H1 (cell line): ENCODE results near the gene PHLDA3. TPM values are rescaled to one million over a fixed set of nuclear protein-coding genes. Genes with fewer than 3 reads are reported as not detected.

Source experiments
- CTCF ChIA-PET: fragments of 300-600 bp; sonication (Branson Sonifier 250); formaldehyde crosslinking; loops from one replicate; lab custom pipeline; 2021; ENCODE audit not compliant: partially characterized antibody; lab: Charles Lee
- POLR2A ChIA-PET: fragments of 300-600 bp; sonication (Branson Sonifier 250); formaldehyde crosslinking; loops from one replicate; lab custom pipeline; 2021; ENCODE audit warnings: inconsistent platforms; ENCODE audit not compliant: partially characterized antibody; lab: Charles Lee
- DNase-seq, 2 experiments: peaks; one replicate each; pipeline versions ENCODE4 v3.0.0 to v3.0.0-alpha.2; 2010 to 2022; ENCODE audit warnings: low spot score in 2 of 2, low read depth in 1 of 2, mixed read lengths in 1 of 2
- FAIRE-seq: peaks from 2 replicates; lab custom pipeline; 2011; peaks lifted over from hg19 to GRCh38; lab: Jason Lieb, UNC
- H2AFZ ChIP-seq: 2 replicates; pipeline ENCODE4 v1.8.1; 2012; ENCODE audit warnings: low read length, inconsistent platforms
- H2AK5ac ChIP-seq: 2 replicates; pipeline ENCODE4 v1.6.1; 2013; ENCODE audit warnings: low read depth, low read length
- H2BK120ac ChIP-seq: replicated peaks from 2 replicates; pipeline ENCODE3; 2013; ENCODE audit warnings: low read depth, low read length, inconsistent platforms
- H2BK12ac ChIP-seq: 2 replicates; pipeline ENCODE4 v1.6.1; 2013; ENCODE audit warnings: low read depth, low read length
- H2BK15ac ChIP-seq: 2 replicates; pipeline ENCODE4 v1.6.1; 2013; ENCODE audit warnings: low read length
- H2BK20ac ChIP-seq: 2 replicates; pipeline ENCODE4 v1.6.1; 2013; ENCODE audit warnings: low read length
- H2BK5ac ChIP-seq: 2 replicates; pipeline ENCODE4 v1.6.1; 2013; ENCODE audit warnings: low read depth, low read length
- H3K14ac ChIP-seq: 2 replicates; pipeline ENCODE4 v1.6.1; 2013; ENCODE audit warnings: inconsistent platforms; ENCODE audit not compliant: insufficient read length
- H3K18ac ChIP-seq: 2 replicates; pipeline ENCODE4 v1.6.1; 2013; ENCODE audit warnings: low read length; ENCODE audit errors: extremely low read depth
- H3K23ac ChIP-seq: 2 replicates; pipeline ENCODE4 v1.6.1; 2013; ENCODE audit warnings: inconsistent platforms; ENCODE audit not compliant: insufficient read length
- H3K23me2 ChIP-seq: 2 replicates; pipeline ENCODE4 v1.6.1; 2013; ENCODE audit warnings: low read depth, low read length
- H3K27ac ChIP-seq: 2 replicates; pipeline ENCODE4 v1.6.1; 2011; ENCODE audit warnings: low read depth, low read length, inconsistent platforms
- H3K27me3 ChIP-seq, 4 experiments: replicated peaks in 1 of 4; 1 replicate in 1 of 4; 2 replicates in 3 of 4; pipeline versions ENCODE4 v1.6.1 to v1.8.1; 2011 to 2013; ENCODE audit warnings: low read length in 3 of 4, mild to moderate bottlenecking in 3 of 4, inconsistent platforms in 2 of 4, mixed read lengths in 2 of 4, moderate library complexity in 1 of 4; ENCODE audit not compliant: control insufficient read depth in 3 of 4, insufficient read depth in 3 of 4; ENCODE audit errors: extremely low read depth in 1 of 4
- H3K36me3 ChIP-seq, 4 experiments: 2 replicates each; pipeline versions ENCODE4 v1.6.1 to v1.8.1; 2011 to 2013; ENCODE audit warnings: mild to moderate bottlenecking in 4 of 4, low read length in 3 of 4, moderate library complexity in 2 of 4, control low read depth in 1 of 4, inconsistent platforms in 1 of 4; ENCODE audit not compliant: insufficient read depth in 4 of 4, control insufficient read depth in 2 of 4
- H3K4ac ChIP-seq: replicated peaks from 2 replicates; pipeline ENCODE3; 2013; ENCODE audit warnings: low read length, low read depth, mixed read lengths, inconsistent platforms; ENCODE audit not compliant: insufficient read length
- H3K4me1 ChIP-seq, 4 experiments: replicated peaks in 1 of 4; 1 replicate in 1 of 4; 2 replicates in 3 of 4; pipeline versions ENCODE4 v1.6.1 to v1.8.1; 2011 to 2013; ENCODE audit warnings: low read length in 3 of 4, inconsistent platforms in 2 of 4, mixed read lengths in 1 of 4; ENCODE audit not compliant: insufficient read depth in 4 of 4, control insufficient read depth in 3 of 4
- H3K4me2 ChIP-seq, 2 experiments: 2 replicates each; pipeline versions ENCODE4 v1.6.1 to v1.8.1; 2011 to 2013; ENCODE audit warnings: low read depth in 2 of 2, low read length in 2 of 2, control low read depth in 1 of 2, inconsistent platforms in 1 of 2, mild to moderate bottlenecking in 1 of 2; ENCODE audit not compliant: insufficient read depth in 1 of 2
- H3K4me3 ChIP-seq, 4 experiments: fragments of 200-600, 300-600 bp in 1 of 4; sonication (generic), shearing (Covaris generic), sonication (Bioruptor Twin) in 1 of 4; 2 replicates each; pipeline versions ENCODE4 v1.5.1 to v1.8.1; 2011 to 2016; ENCODE audit warnings: low read length in 4 of 4, low read depth in 3 of 4, control low read depth in 2 of 4, inconsistent platforms in 2 of 4, mild to moderate bottlenecking in 2 of 4, mixed read lengths in 1 of 4, moderate library complexity in 1 of 4; ENCODE audit not compliant: insufficient read depth in 2 of 4; ENCODE audit errors: extremely low read depth in 1 of 4
- H3K56ac ChIP-seq: replicated peaks from 2 replicates; pipeline ENCODE3; 2013; ENCODE audit warnings: low read depth, mild to moderate bottlenecking, mixed read lengths, low read length, inconsistent platforms; ENCODE audit not compliant: insufficient read length
- H3K79me1 ChIP-seq: 2 replicates; pipeline ENCODE4 v1.6.1; 2013; ENCODE audit warnings: low read depth, low read length, control low read depth
- H3K79me2 ChIP-seq, 2 experiments: 2 replicates each; pipeline versions ENCODE4 v1.6.1 to v1.8.1; 2012 to 2013; ENCODE audit warnings: low read length in 2 of 2, mild to moderate bottlenecking in 2 of 2, inconsistent platforms in 1 of 2; ENCODE audit not compliant: insufficient read depth in 2 of 2, control insufficient read depth in 1 of 2
- H3K9ac ChIP-seq, 4 experiments: replicated peaks in 1 of 4; 1 replicate in 1 of 4; 2 replicates in 3 of 4; pipeline versions ENCODE4 v1.6.1 to v1.8.1; 2011 to 2013; ENCODE audit warnings: low read depth in 3 of 4, low read length in 3 of 4, control low read depth in 2 of 4, mild to moderate bottlenecking in 2 of 4, moderate library complexity in 2 of 4, inconsistent platforms in 1 of 4; ENCODE audit errors: extremely low read depth in 1 of 4
- H3K9me3 ChIP-seq, 2 experiments: 2 replicates each; pipeline versions ENCODE4 v1.6.1 to v1.8.1; 2012 to 2013; ENCODE audit warnings: mild to moderate bottlenecking in 2 of 2, moderate library complexity in 2 of 2, control low read depth in 1 of 2, inconsistent platforms in 1 of 2, low read depth in 1 of 2, low read length in 1 of 2, mixed read lengths in 1 of 2; ENCODE audit not compliant: insufficient read depth in 2 of 2
- H4K20me1 ChIP-seq, 2 experiments: replicated peaks in 1 of 2; 2 replicates each; pipeline versions ENCODE3 to v1.8.1; 2011 to 2013; ENCODE audit warnings: inconsistent platforms in 2 of 2, low read length in 2 of 2, mild to moderate bottlenecking in 1 of 2; ENCODE audit not compliant: insufficient read depth in 2 of 2, control insufficient read depth in 1 of 2
- H4K5ac ChIP-seq: 2 replicates; pipeline ENCODE4 v1.6.1; 2013; ENCODE audit warnings: low read length, low read depth, mixed read lengths, inconsistent platforms; ENCODE audit not compliant: insufficient read length
- H4K8ac ChIP-seq: 2 replicates; pipeline ENCODE4 v1.8.0; 2013; ENCODE audit warnings: mild to moderate bottlenecking, moderate library complexity, low read length, inconsistent platforms; ENCODE audit not compliant: insufficient read depth; ENCODE audit errors: extremely low read depth
- H4K91ac ChIP-seq: replicated peaks from 2 replicates; pipeline ENCODE3; 2013; ENCODE audit warnings: low read length, mixed read lengths, inconsistent platforms; ENCODE audit not compliant: insufficient read length
- YY1 ChIP-seq: IDR thresholded peaks from 2 replicates; pipeline ENCODE4 v1.6.1; 2011; ENCODE audit warnings: low read depth, mild to moderate bottlenecking, low read length
- WGBS, 2 experiments: shearing (Covaris generic) in 1 of 2; methylation state at CpG; one replicate each; pipeline versions ENCODE4 v1.1.6 to v1.1.7; 2013 to 2015; ENCODE audit warnings: low lambda C conversion rate in 2 of 2, mixed read lengths in 2 of 2, inconsistent platforms in 1 of 2, low coverage in 1 of 2, missing lambda C conversion rate in 1 of 2; ENCODE audit not compliant: insufficient replicate concordance in 2 of 2, insufficient coverage in 1 of 2, insufficient read length in 1 of 2; ENCODE audit errors: extremely low coverage in 1 of 2, missing lambda C conversion rate in 1 of 2; 5-methylcytosine and 5-hydroxymethylcytosine counted together
- polyA plus RNA-seq, 7 experiments: library from polyadenylated mRNA; depleted of rRNA in 3 of 7; stranded (reverse) in 5 of 7; unstranded in 2 of 7; fragments of >200 nt in 5 of 7; fragments of 200-250 nt in 2 of 7; gene quantifications; 1 replicate in 5 of 7; 2 replicates in 1 of 7; 4 replicates in 1 of 7; pipeline versions ENCODE4 v1.2.1 to v1.2.3, GENCODE V29; 2011 to 2013; ENCODE audit warnings: missing spikeins in 2 of 7, mixed read lengths in 2 of 7
- total RNA-seq: library from RNA; stranded (reverse); fragmentation: NEBNext Ultra II Directional; extraction: Animal tissue kit (Norgen Biotek cat#: 25700); gene quantifications from 2 replicates; pipeline ENCODE4 v1.2.1, GENCODE V29; 2021

PHLDA3 gene
- total and polyA plus RNA-seq, 2 of the 8 experiments (the other 6 are each of a cell fraction or from before 2014, with no cell fraction given), result 25.5 to 27.5 TPM

DNA sequence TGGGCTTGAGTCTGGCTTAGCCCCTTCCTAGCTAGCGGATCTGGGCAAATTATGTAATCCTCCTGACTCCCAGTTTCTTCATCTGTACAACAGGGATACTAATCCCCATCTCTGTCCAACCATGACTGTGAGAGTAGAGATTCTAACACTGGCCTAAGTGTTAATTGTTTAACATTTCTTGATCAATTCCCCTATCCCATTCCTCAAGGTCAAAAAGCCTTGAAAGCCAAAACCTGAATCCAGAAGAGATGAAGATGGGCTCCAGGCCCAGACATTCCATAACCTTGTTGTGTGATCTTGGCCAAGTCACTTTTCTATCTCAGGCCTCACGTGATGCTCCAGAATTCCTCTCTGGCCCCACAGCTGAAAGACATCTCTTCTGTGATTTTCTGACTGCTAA lies 18.8 kb upstream of the PHLDA3 start:
- Histone ChIP-seq H4K5ac (no peak overlapping the region), H3K4me2 (no peak overlapping the region), H2BK5ac (no peak overlapping the region), H3K23me2 (no peaks in the 10 kb centered on the region), H2BK12ac (no peak overlapping the region), H3K27me3 (no peaks in the 10 kb centered on the region), H2AK5ac (no peak overlapping the region), H3K18ac (no peak overlapping the region), H4K20me1 (no peaks in the 10 kb centered on the region), H3K4me1 (no peaks in the 10 kb centered on the region), H2BK120ac (no peak overlapping the region), H2AFZ (no peak overlapping the region), H3K4me3 (no peak overlapping the region), H3K79me1 (no peaks in the 10 kb centered on the region), H3K23ac (no peak overlapping the region), H2BK20ac (no peak overlapping the region), H3K14ac (no peak overlapping the region), H4K8ac (no peak overlapping the region), H4K91ac (no peak overlapping the region), H3K9me3 (no peaks in the 10 kb centered on the region), H3K4ac (no peak overlapping the region), H3K56ac (no peak overlapping the region), H3K79me2 (no peaks in the 10 kb centered on the region), H3K9ac (no peak overlapping the region), H2BK15ac (no peak overlapping the region), H3K36me3 (no peaks in the 10 kb centered on the region; a peak in 1 of 8 replicates), H3K27ac (no peak overlapping the region)
- no peak for DNase-seq
- TF ChIP-seq YY1, result no peak
- 95% methylated on average over 2 of the region's 2 CpGs; no CpG with 5 or more reads in 1 of the 2 experiments for WGBS, 2 experiments
- FAIRE-seq, result no peak
- ChIA-PET CTCF (interaction anchor here (0.6 to 16.7 kb wide), 9 partner anchors 11 to 306 kb away, joined by 3 to 445 read pairs (median 4); partner anchors contain the start of gene CSRP1), POLR2A (interaction anchor here (1.4 to 2.7 kb wide), 3 partner anchors 8 to 15 kb away, joined by 3 to 15 read pairs (median 4); no protein-coding TSS in a partner anchor)
